MCF 10A (cell line): Measurements from ENCODE around the gene GUCY2D. TPM values are rescaled to one million over a fixed set of nuclear protein-coding genes. Genes with fewer than 3 reads are reported as not detected.

Source experiments
- BruUV-seq: library from RNA; stranded (reverse); fragments of 400-500 nt; replicated peaks from 2 replicates; lab custom pipeline; 2021; lab: Mats Ljungman, UMichigan
- CTCF ChIA-PET: fragments of 300-600 bp; sonication (Branson Sonifier 250); formaldehyde crosslinking; extraction: SDS; loops from one replicate; lab custom pipeline; 2021; ENCODE audit warnings: antibody characterized with exemption, inconsistent platforms; lab: Yijun Ruan, JAX
- POLR2A ChIA-PET: fragments of 300-600, 350-650 bp; sonication (Branson Sonifier 250); formaldehyde crosslinking; extraction: SDS; loops from one replicate; lab custom pipeline; 2020; ENCODE audit warnings: antibody characterized with exemption, inconsistent platforms; lab: Yijun Ruan, JAX
- DNase-seq: peaks from one replicate; pipeline ENCODE4 v3.0.0-alpha.2; 2018; ENCODE audit not compliant: unreplicated experiment
- H3K27ac Mint-ChIP-seq: one replicate; pipeline ENCODE4 v1.8.0; 2022; ENCODE audit warnings: mild to moderate bottlenecking, low read depth, mixed read lengths; ENCODE audit not compliant: unreplicated experiment
- H3K27me3 Mint-ChIP-seq: one replicate; pipeline ENCODE4 v1.8.0; 2022; ENCODE audit warnings: mixed read lengths; ENCODE audit not compliant: insufficient read depth, unreplicated experiment
- H3K36me3 Mint-ChIP-seq: one replicate; pipeline ENCODE4 v1.8.0; 2022; ENCODE audit warnings: mild to moderate bottlenecking, moderate library complexity, mixed read lengths; ENCODE audit not compliant: insufficient read depth, unreplicated experiment
- H3K4me1 Mint-ChIP-seq: one replicate; pipeline ENCODE4 v1.8.0; 2022; ENCODE audit warnings: mixed read lengths; ENCODE audit not compliant: insufficient read depth, unreplicated experiment
- H3K4me3 Mint-ChIP-seq: one replicate; pipeline ENCODE4 v1.8.0; 2022; ENCODE audit warnings: mild to moderate bottlenecking, moderate library complexity, mixed read lengths; ENCODE audit not compliant: unreplicated experiment
- H3K9me3 Mint-ChIP-seq: one replicate; pipeline ENCODE4 v1.8.0; 2022; ENCODE audit warnings: mixed read lengths; ENCODE audit not compliant: unreplicated experiment
- CTCF ChIP-seq: fragments of 200-600 bp; IDR thresholded peaks from one replicate; pipeline ENCODE4 v1.8.0; 2022; ENCODE audit warnings: antibody characterized with exemption, mild to moderate bottlenecking; ENCODE audit not compliant: unreplicated experiment
- intact Hi-C: fragments of 100-400 bp; cut with micrococcal nuclease; formaldehyde crosslinking; loops from 2 replicates; pipeline ENCODE4 v1.14.1; 2022
- total RNA-seq: library from RNA; stranded (reverse); gene quantifications from 2 replicates; pipeline ENCODE4 v1.2.3, GENCODE V29; 2022

The GUCY2D gene
- total RNA-seq, 1 experiment from 2014 or later, result not detected

- Mint-ChIP-seq H3K27ac (no peak overlapping the region), H3K36me3 (no peaks in the 10 kb centered on the region), H3K9me3 (no peaks in the 10 kb centered on the region), H3K4me1 (peaks cover 13% of the 10 kb centered on the region), H3K4me3 (peak overlapping the region; percentile 63), H3K27me3 (no peaks in the 10 kb centered on the region)
- ChIA-PET CTCF (interaction anchor here (0.6 to 11.9 kb wide), 50 partner anchors 9 to 729 kb away, joined by 3 to 145 read pairs (median 6); partner anchors contain the start of genes CNTROB, GUCY2D, RNF227 and TRAPPC1), POLR2A (interaction anchor here (0.6 to 2.5 kb wide), 16 partner anchors 27 to 1963 kb away, joined by 3 to 27 read pairs (median 4); partner anchors contain the start of genes CNTROB, CTC1, RNF227 and TRAPPC1)
- DNase-seq, result peak; percentile 80
- TF ChIP-seq CTCF, result peak; percentile 91
- intact Hi-C loops, result loop anchor here (1.0 to 2.0 kb wide), 5 partner anchors 51 to 247 kb away; no protein-coding TSS in a partner anchor
- no TSS peak for BruUV-seq
These were observed 12.4 kb upstream of the GUCY2D start for GRCh38 chr17:7989781-7990655.

GRCh38 chr17:7992516-7992915 lies 9.9 kb upstream of the GUCY2D start:
- intact Hi-C loops, result no loop called here
- BruUV-seq, result no TSS peak
- H3K27me3 Mint-ChIP-seq, result no peaks in the 10 kb centered on the region

GRCh38 chr17:7992924-7993323 lies 9.5 kb upstream of the GUCY2D start:
- H3K27ac Mint-ChIP-seq, result no peak overlapping the region
- DNase-seq, result no peak
- no peak overlapping the region for H3K4me3 Mint-ChIP-seq
- intact Hi-C loops, result no loop called here
- no peaks in the 10 kb centered on the region for H3K36me3 Mint-ChIP-seq
- H3K4me1 Mint-ChIP-seq, result peaks cover 6% of the 10 kb centered on the region
- ChIA-PET CTCF (interaction anchor here (0.5 to 1.8 kb wide), 14 partner anchors 10 to 254 kb away, joined by 3 to 14 read pairs (median 4); partner anchors contain the start of gene NAA38), POLR2A (interaction anchor here (0.6 to 1.5 kb wide), 6 partner anchors 12 to 414 kb away, joined by 3 to 4 read pairs (median 4); partner anchors contain the start of genes CD68, CNTROB and RNF227)
- no peaks in the 10 kb centered on the region for H3K9me3 Mint-ChIP-seq
- no TSS peak for BruUV-seq
- TF ChIP-seq CTCF, result no peak
- no peaks in the 10 kb centered on the region for H3K27me3 Mint-ChIP-seq

More at GRCh38 chr17:7992516-7992915, 9.9 kb upstream of the GUCY2D start:
- Mint-ChIP-seq H3K36me3 (no peaks in the 10 kb centered on the region), H3K9me3 (no peaks in the 10 kb centered on the region), H3K27ac (no peak overlapping the region), H3K4me3 (no peak overlapping the region), H3K4me1 (peaks cover 9% of the 10 kb centered on the region)
- TF ChIP-seq CTCF, result no peak
- CTCF ChIA-PET, result interaction anchor here (0.5 to 1.8 kb wide), 15 partner anchors 10 to 296 kb away, joined by 3 to 14 read pairs (median 4); partner anchors contain the start of gene NAA38
- POLR2A ChIA-PET, result interaction anchor here (0.6 to 1.5 kb wide), 6 partner anchors 12 to 413 kb away, joined by 3 to 4 read pairs (median 4); partner anchors contain the start of genes CD68, CNTROB and RNF227
- DNase-seq, result peak; percentile 43
